Esophagus (tissue), 2 donors: ENCODE measurements around the gene SAP30L. TPM values are rescaled to one million over a fixed set of nuclear protein-coding genes. Genes with fewer than 3 reads are reported as not detected.

ENCODE experiments used
- H3K27ac ChIP-seq, 2 donors: one replicate each; pipeline ENCODE4 v1.5.1; 2013; ENCODE audit warnings: low read depth in 2 of 2, mild to moderate bottlenecking in 2 of 2, inconsistent platforms in 1 of 2, low read length in 1 of 2, moderate library complexity in 1 of 2
- H3K27me3 ChIP-seq, 2 donors: one replicate each; pipeline ENCODE4 v1.6.1; 2013; ENCODE audit warnings: low read length in 2 of 2, control low read depth in 1 of 2, mild to moderate bottlenecking in 1 of 2; ENCODE audit not compliant: insufficient read depth in 2 of 2, control insufficient read depth in 1 of 2
- H3K36me3 ChIP-seq, 2 donors: one replicate each; pipeline ENCODE4 v1.6.1; 2013; ENCODE audit warnings: low read length in 1 of 2; ENCODE audit not compliant: control insufficient read depth in 2 of 2, insufficient read depth in 2 of 2
- H3K4me1 ChIP-seq, 2 donors: one replicate each; pipeline ENCODE4 v1.6.1; 2013; ENCODE audit warnings: low read length in 1 of 2; ENCODE audit not compliant: control insufficient read depth in 2 of 2, insufficient read depth in 2 of 2
- H3K4me3 ChIP-seq, 2 donors: one replicate each; pipeline ENCODE4 v1.5.1; 2013; ENCODE audit warnings: low read length in 2 of 2, mild to moderate bottlenecking in 2 of 2, low read depth in 1 of 2, moderate library complexity in 1 of 2
- H3K9me3 ChIP-seq, 2 donors: one replicate each; pipeline ENCODE4 v1.6.1; 2013; ENCODE audit warnings: mild to moderate bottlenecking in 2 of 2, low read depth in 1 of 2, low read length in 1 of 2, moderate library complexity in 1 of 2; ENCODE audit not compliant: control insufficient read depth in 2 of 2, insufficient read depth in 1 of 2
- WGBS, 2 donors: extraction: QIAGEN DNeasy Blood & Tissue Kit; methylation state at CpG; one replicate each; pipeline ENCODE4 v1.1.7; 2013; 5-methylcytosine and 5-hydroxymethylcytosine counted together
- polyA plus RNA-seq, 2 donors: library from polyadenylated mRNA; stranded (reverse); fragments of 200-250 nt; gene quantifications; one replicate each; pipeline ENCODE4 v1.2.3, GENCODE V29; 2013
- donor health status: healthy with polysubstance abuse.
- donor health status: Bipolar disorder and iron deficiency.

Gene SAP30L
- polyA plus RNA-seq, 2 donors = 11.8 to 16.3 TPM

DNA sequence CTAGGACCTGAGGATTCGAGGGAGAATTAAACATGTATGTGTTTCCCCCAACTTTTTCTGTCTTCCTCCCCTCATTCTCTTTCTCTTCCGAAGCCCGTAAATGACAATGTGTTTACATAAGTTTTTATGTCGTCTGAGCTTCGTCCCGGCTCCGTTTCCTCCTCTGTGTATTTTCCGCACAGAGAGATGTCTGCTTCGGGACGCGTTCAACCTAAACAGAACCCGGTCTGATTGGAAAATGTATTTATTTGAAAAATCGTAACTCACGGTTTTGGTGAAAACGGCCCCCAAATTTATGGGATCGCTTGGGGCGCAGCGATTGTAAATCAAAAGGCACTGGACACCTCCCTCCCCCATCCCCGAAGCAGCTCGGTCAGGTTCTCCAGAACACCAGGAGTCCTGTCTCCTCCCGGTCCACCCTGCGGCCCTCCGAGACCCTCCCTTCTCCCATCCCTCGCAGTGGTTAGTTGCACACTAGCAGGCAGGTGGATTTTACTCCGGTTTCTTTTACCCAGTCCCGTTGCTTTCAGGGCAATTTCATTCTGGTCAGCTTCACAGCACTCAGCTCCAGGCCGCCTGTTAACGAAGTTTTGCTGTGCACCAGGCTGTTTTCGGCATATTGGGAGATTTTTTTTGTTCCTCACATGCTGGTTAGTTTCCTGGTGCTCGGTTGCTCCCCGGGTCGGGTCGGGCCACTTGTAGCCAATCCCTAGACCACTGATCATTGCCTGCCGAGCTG is 38.0 kb downstream of the SAP30L start:
- WGBS, 2 donors = 12% methylated on average over 34 of the region's 34 CpGs
- Histone ChIP-seq H3K27ac (no peak overlapping the region), H3K27me3 (peaks cover 11 to 35% of the 10 kb centered on the region in 2 donors), H3K9me3 (no peaks in the 10 kb centered on the region), H3K4me1 (peaks cover 2% of the 10 kb centered on the region in 2 donors), H3K36me3 (no peaks in the 10 kb centered on the region), H3K4me3 (no peak overlapping the region)

- 10% methylated on average over 15 of the region's 15 CpGs for WGBS, 2 donors
- no peaks in the 10 kb centered on the region for H3K9me3 ChIP-seq
- H3K4me1 ChIP-seq = no peaks in the 10 kb centered on the region
- H3K27ac ChIP-seq = no peak overlapping the region
- no peaks in the 10 kb centered on the region for H3K36me3 ChIP-seq
- H3K4me3 ChIP-seq = no peak overlapping the region
- H3K27me3 ChIP-seq = peaks cover 11 to 30% of the 10 kb centered on the region in 2 donors
These were observed 38.7 kb downstream of the SAP30L start for GRCh38 chr5:154484393-154485095.

GRCh38 chr5:154485096-154485491 is 39.3 kb downstream of the SAP30L start:
- Histone ChIP-seq H3K4me3 (no peak overlapping the region), H3K4me1 (no peaks in the 10 kb centered on the region), H3K36me3 (no peaks in the 10 kb centered on the region), H3K27me3 (peaks cover 13 to 27% of the 10 kb centered on the region in 2 donors), H3K27ac (no peak overlapping the region), H3K9me3 (no peaks in the 10 kb centered on the region)
- WGBS, 2 donors = 6 to 10% methylated on average over 2 of the region's 2 CpGs

- Histone ChIP-seq H3K9me3 (no peaks in the 10 kb centered on the region), H3K4me1 (no peaks in the 10 kb centered on the region), H3K27me3 (peaks cover 13 to 21% of the 10 kb centered on the region in 2 donors), H3K4me3 (no peak overlapping the region), H3K27ac (no peak overlapping the region), H3K36me3 (no peaks in the 10 kb centered on the region)
- 17 to 19% methylated on average over 6 of the region's 6 CpGs for WGBS, 2 donors
These were observed 40.1 kb downstream of the SAP30L start for GRCh38 chr5:154485850-154486426.

- WGBS, 2 donors = 14% methylated on average over 4 of the region's 4 CpGs
- no peaks in the 10 kb centered on the region for H3K9me3 ChIP-seq
- H3K27ac ChIP-seq = no peak overlapping the region
- peaks cover 13 to 17% of the 10 kb centered on the region in 2 donors for H3K27me3 ChIP-seq
- no peak overlapping the region for H3K4me3 ChIP-seq
- H3K4me1 ChIP-seq = no peaks in the 10 kb centered on the region
- no peaks in the 10 kb centered on the region for H3K36me3 ChIP-seq
These were observed 40.6 kb downstream of the SAP30L start for GRCh38 chr5:154486427-154486866.

DNA sequence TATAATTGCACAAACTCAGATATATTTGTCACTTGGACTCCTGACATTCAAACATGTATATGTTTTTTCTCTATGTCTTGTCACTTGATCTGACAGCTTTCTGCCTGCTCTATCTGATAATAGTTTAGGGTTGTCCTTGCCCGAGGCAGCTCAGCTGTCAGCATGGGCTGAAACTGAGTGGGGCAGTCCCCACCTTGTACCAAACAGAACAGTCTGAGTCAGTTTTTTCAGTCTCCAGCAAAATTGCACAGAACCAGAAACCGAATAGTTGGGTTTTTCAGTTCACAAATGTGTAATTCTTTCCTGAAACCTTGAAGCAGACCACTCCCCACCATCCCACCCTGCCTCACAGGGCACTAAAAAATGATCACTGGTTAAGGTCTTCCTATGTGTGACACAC is 41.7 kb downstream of the SAP30L start:
- no peaks in the 10 kb centered on the region for H3K4me1 ChIP-seq
- no peaks in the 10 kb centered on the region for H3K36me3 ChIP-seq
- H3K27me3 ChIP-seq = peaks cover 9 to 15% of the 10 kb centered on the region in 2 donors
- no peak overlapping the region for H3K27ac ChIP-seq
- no peak overlapping the region for H3K4me3 ChIP-seq
- WGBS, 2 donors = 33% methylated on average over 2 of the region's 2 CpGs
- H3K9me3 ChIP-seq = no peaks in the 10 kb centered on the region

DNA sequence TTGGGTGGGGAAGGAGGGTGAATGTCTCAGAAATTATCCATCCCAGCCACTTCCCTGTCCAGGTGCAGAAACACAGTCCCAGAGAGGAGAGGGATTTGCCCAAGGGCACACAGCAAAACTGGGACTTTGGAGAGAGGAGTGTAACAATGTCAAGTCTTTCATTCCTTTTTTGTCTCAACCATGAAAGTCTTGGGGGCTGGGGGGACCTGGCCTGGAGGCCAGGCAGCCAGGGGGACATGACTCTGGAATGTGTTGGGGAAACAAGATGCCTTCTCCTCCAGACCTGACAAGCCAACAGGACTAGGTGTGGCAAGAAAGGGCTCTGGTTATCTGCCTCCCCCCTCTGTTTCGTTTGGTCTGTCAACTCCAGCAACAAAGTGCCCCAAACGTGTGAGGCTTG is 46.1 kb downstream of the SAP30L start:
- no peaks in the 10 kb centered on the region for H3K36me3 ChIP-seq
- H3K27me3 ChIP-seq = peaks cover 0 to 3% of the 10 kb centered on the region in 2 donors
- WGBS, 2 donors = 49 to 54% methylated on average over 2 of the region's 2 CpGs

DNA sequence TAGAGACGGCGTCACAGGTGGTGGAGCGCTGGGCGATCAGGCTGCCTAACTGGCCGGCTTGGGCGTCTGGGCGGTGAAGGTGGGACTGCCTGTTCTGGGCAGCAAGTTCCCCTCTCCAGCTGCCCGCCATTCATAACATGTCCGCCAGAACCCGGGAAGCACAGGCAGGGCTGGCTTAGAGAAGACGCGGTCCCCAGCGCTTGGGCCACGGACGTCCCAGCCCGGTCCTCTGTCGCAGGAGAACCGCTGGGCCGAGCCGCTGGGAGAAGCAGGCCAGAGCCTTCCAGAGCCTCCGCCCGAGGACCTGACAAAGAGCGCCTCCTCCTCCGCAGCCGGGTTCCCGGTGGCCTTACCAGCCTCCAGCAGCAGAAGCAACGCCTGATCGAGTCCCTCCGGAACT is 47.5 kb downstream of the SAP30L start:
- Histone ChIP-seq H3K4me1 (no peaks in the 10 kb centered on the region), H3K36me3 (no peaks in the 10 kb centered on the region), H3K27me3 (peaks cover 0 to 3% of the 10 kb centered on the region in 2 donors), H3K27ac (no peak overlapping the region), H3K4me3 (no peak overlapping the region), H3K9me3 (no peaks in the 10 kb centered on the region)
- WGBS, 2 donors = 43 to 53% methylated on average over 26 to 29 of the region's 29 CpGs

More for the DNA sequence above, 46.1 kb downstream of the SAP30L start:
- no peaks in the 10 kb centered on the region for H3K9me3 ChIP-seq
- no peak overlapping the region for H3K4me3 ChIP-seq
- H3K27ac ChIP-seq = no peak overlapping the region
- H3K4me1 ChIP-seq = no peaks in the 10 kb centered on the region

GRCh38 chr5:154494036-154494435 is 48.2 kb downstream of the SAP30L start:
- H3K27ac ChIP-seq = no peak overlapping the region
- H3K9me3 ChIP-seq = no peaks in the 10 kb centered on the region
- WGBS, 2 donors = 55 to 71% methylated on average over 4 of the region's 4 CpGs
- no peaks in the 10 kb centered on the region for H3K4me1 ChIP-seq
- peaks cover 0 to 3% of the 10 kb centered on the region in 2 donors for H3K27me3 ChIP-seq
- H3K4me3 ChIP-seq = no peak overlapping the region
- H3K36me3 ChIP-seq = no peaks in the 10 kb centered on the region
